ENCODE results near the gene CDH8.

DNA sequence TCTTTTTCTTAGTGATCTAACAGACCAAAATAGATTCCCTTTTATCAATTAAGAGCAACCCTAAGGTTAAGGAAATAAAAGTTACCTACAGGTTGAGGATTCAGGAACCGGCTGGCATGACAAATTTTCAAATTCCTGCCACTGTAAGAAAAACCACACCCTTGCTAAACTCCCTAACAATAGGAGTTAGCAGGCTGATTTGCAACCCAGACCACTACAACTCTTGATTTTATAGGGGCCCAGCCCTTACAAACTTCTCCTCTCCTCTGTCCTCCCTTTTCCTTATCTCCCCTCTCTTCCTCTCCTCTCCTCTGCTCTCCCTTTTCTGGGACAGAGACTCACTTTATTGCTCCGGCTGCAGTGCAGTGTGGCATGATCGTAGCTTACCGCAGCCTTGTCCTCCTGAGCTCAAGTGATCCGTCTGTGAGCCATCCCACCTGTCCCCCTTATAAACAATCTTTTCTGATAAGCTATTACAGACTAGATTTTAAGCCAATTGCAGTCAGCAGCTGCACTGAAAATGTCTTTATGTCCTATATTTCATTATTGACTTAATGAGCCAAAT lies 418.9 kb downstream of the CDH8 start:
- TF ChIP-seq, protein P1, sequence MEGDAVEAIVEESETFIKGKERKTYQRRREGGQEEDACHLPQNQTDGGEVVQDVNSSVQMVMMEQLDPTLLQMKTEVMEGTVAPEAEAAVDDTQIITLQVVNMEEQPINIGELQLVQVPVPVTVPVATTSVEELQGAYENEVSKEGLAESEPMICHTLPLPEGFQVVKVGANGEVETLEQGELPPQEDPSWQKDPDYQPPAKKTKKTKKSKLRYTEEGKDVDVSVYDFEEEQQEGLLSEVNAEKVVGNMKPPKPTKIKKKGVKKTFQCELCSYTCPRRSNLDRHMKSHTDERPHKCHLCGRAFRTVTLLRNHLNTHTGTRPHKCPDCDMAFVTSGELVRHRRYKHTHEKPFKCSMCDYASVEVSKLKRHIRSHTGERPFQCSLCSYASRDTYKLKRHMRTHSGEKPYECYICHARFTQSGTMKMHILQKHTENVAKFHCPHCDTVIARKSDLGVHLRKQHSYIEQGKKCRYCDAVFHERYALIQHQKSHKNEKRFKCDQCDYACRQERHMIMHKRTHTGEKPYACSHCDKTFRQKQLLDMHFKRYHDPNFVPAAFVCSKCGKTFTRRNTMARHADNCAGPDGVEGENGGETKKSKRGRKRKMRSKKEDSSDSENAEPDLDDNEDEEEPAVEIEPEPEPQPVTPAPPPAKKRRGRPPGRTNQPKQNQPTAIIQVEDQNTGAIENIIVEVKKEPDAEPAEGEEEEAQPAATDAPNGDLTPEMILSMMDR (IDR thresholded peaks at IDR 0.05): no peak
- TF ChIP-seq POLR2A (IDR thresholded peaks at IDR 0.05): no peak

Data from body of pancreas (tissue), 4 donors.